Measurements from ENCODE around the gene NRXN3.

Gene NRXN3

GRCh38 chr14:78152201-78153063 lies 17.7 kb upstream of the NRXN3 start:
- H3K36me3 ChIP-seq (ENCODE audit: control insufficient read depth, insufficient read depth, low read length) = no peaks in the 10 kb centered on the region
- no peak overlapping the region for H3K27ac ChIP-seq (ENCODE audit: low read depth, low read length)
- no peak overlapping the region for H3K9ac ChIP-seq (ENCODE audit: low read length)
- no peaks in the 10 kb centered on the region for H3K27me3 ChIP-seq (ENCODE audit: control insufficient read depth, insufficient read depth, low read length)
- H3K4me3 ChIP-seq (ENCODE audit: low read length) = no peak overlapping the region
- no peaks in the 10 kb centered on the region for H3K4me1 ChIP-seq (ENCODE audit: control insufficient read depth, insufficient read depth, low read length)

GRCh38 chr14:78153064-78153341 lies 17.2 kb upstream of the NRXN3 start:
- Histone ChIP-seq H3K4me1 (ENCODE audit: control insufficient read depth, insufficient read depth, low read length) (no peaks in the 10 kb centered on the region), H3K4me3 (ENCODE audit: low read length) (no peak overlapping the region), H3K9ac (ENCODE audit: low read length) (no peak overlapping the region), H3K36me3 (ENCODE audit: control insufficient read depth, insufficient read depth, low read length) (no peaks in the 10 kb centered on the region), H3K27ac (ENCODE audit: low read depth, low read length) (no peak overlapping the region), H3K27me3 (ENCODE audit: control insufficient read depth, insufficient read depth, low read length) (no peaks in the 10 kb centered on the region)

- no peaks in the 10 kb centered on the region for H3K36me3 ChIP-seq (ENCODE audit: control insufficient read depth, insufficient read depth, low read length)
- no peaks in the 10 kb centered on the region for H3K4me1 ChIP-seq (ENCODE audit: control insufficient read depth, insufficient read depth, low read length)
- H3K27ac ChIP-seq (ENCODE audit: low read depth, low read length) = no peak overlapping the region
- no peak overlapping the region for H3K9ac ChIP-seq (ENCODE audit: low read length)
- no peak overlapping the region for H3K4me3 ChIP-seq (ENCODE audit: low read length)
- no peaks in the 10 kb centered on the region for H3K27me3 ChIP-seq (ENCODE audit: control insufficient read depth, insufficient read depth, low read length)
These were observed 15.3 kb upstream of the NRXN3 start for GRCh38 chr14:78154827-78155226.

- no peak overlapping the region for H3K27ac ChIP-seq (ENCODE audit: low read depth, low read length)
- no peak overlapping the region for H3K9ac ChIP-seq (ENCODE audit: low read length)
- no peaks in the 10 kb centered on the region for H3K27me3 ChIP-seq (ENCODE audit: control insufficient read depth, insufficient read depth, low read length)
- H3K36me3 ChIP-seq (ENCODE audit: control insufficient read depth, insufficient read depth, low read length) = no peaks in the 10 kb centered on the region
- no peak overlapping the region for H3K4me3 ChIP-seq (ENCODE audit: low read length)
- no peaks in the 10 kb centered on the region for H3K4me1 ChIP-seq (ENCODE audit: control insufficient read depth, insufficient read depth, low read length)
These were observed 14.0 kb upstream of the NRXN3 start for GRCh38 chr14:78156196-78156595.

GRCh38 chr14:78157494-78158437 lies 12.4 kb upstream of the NRXN3 start:
- H3K27me3 ChIP-seq (ENCODE audit: control insufficient read depth, insufficient read depth, low read length) = no peaks in the 10 kb centered on the region

GRCh38 chr14:78162202-78162601 lies 8.0 kb upstream of the NRXN3 start:
- H3K4me1 ChIP-seq (ENCODE audit: control insufficient read depth, insufficient read depth, low read length) = no peaks in the 10 kb centered on the region
- H3K27me3 ChIP-seq (ENCODE audit: control insufficient read depth, insufficient read depth, low read length) = no peaks in the 10 kb centered on the region
- no peak overlapping the region for H3K9ac ChIP-seq (ENCODE audit: low read length)
- no peak overlapping the region for H3K27ac ChIP-seq (ENCODE audit: low read depth, low read length)
- no peak overlapping the region for H3K4me3 ChIP-seq (ENCODE audit: low read length)
- no peaks in the 10 kb centered on the region for H3K36me3 ChIP-seq (ENCODE audit: control insufficient read depth, insufficient read depth, low read length)

More at GRCh38 chr14:78157494-78158437, 12.4 kb upstream of the NRXN3 start:
- Histone ChIP-seq H3K27ac (ENCODE audit: low read depth, low read length) (no peak overlapping the region), H3K36me3 (ENCODE audit: control insufficient read depth, insufficient read depth, low read length) (no peaks in the 10 kb centered on the region), H3K4me3 (ENCODE audit: low read length) (no peak overlapping the region), H3K4me1 (ENCODE audit: control insufficient read depth, insufficient read depth, low read length) (no peaks in the 10 kb centered on the region), H3K9ac (ENCODE audit: low read length) (no peak overlapping the region)

- Histone ChIP-seq H3K4me1 (ENCODE audit: control insufficient read depth, insufficient read depth, low read length) (no peaks in the 10 kb centered on the region), H3K36me3 (ENCODE audit: control insufficient read depth, insufficient read depth, low read length) (no peaks in the 10 kb centered on the region), H3K4me3 (ENCODE audit: low read length) (no peak overlapping the region), H3K27ac (ENCODE audit: low read depth, low read length) (no peak overlapping the region), H3K27me3 (ENCODE audit: control insufficient read depth, insufficient read depth, low read length) (no peaks in the 10 kb centered on the region), H3K9ac (ENCODE audit: low read length) (no peak overlapping the region)
These were observed 5.8 kb upstream of the NRXN3 start for GRCh38 chr14:78164226-78164853.

GRCh38 chr14:78172428-78172827 lies 2.3 kb downstream of the NRXN3 start:
- H3K4me1 ChIP-seq (ENCODE audit: control insufficient read depth, insufficient read depth, low read length) = no peaks in the 10 kb centered on the region
- H3K36me3 ChIP-seq (ENCODE audit: control insufficient read depth, insufficient read depth, low read length) = no peaks in the 10 kb centered on the region
- H3K4me3 ChIP-seq (ENCODE audit: low read length) = no peak overlapping the region
- no peaks in the 10 kb centered on the region for H3K27me3 ChIP-seq (ENCODE audit: control insufficient read depth, insufficient read depth, low read length)
- H3K27ac ChIP-seq (ENCODE audit: low read depth, low read length) = no peak overlapping the region
- no peak overlapping the region for H3K9ac ChIP-seq (ENCODE audit: low read length)

- Histone ChIP-seq H3K9ac (ENCODE audit: low read length) (no peak overlapping the region), H3K4me3 (ENCODE audit: low read length) (no peak overlapping the region), H3K27me3 (ENCODE audit: control insufficient read depth, insufficient read depth, low read length) (no peaks in the 10 kb centered on the region), H3K36me3 (ENCODE audit: control insufficient read depth, insufficient read depth, low read length) (no peaks in the 10 kb centered on the region), H3K27ac (ENCODE audit: low read depth, low read length) (no peak overlapping the region), H3K4me1 (ENCODE audit: control insufficient read depth, insufficient read depth, low read length) (no peaks in the 10 kb centered on the region)
These were observed 3.3 kb downstream of the NRXN3 start for GRCh38 chr14:78173346-78174035.

GRCh38 chr14:78175412-78175811 lies 5.2 kb downstream of the NRXN3 start:
- Histone ChIP-seq H3K4me3 (ENCODE audit: low read length) (no peak overlapping the region), H3K9ac (ENCODE audit: low read length) (no peak overlapping the region), H3K27me3 (ENCODE audit: control insufficient read depth, insufficient read depth, low read length) (no peaks in the 10 kb centered on the region), H3K36me3 (ENCODE audit: control insufficient read depth, insufficient read depth, low read length) (no peaks in the 10 kb centered on the region), H3K4me1 (ENCODE audit: control insufficient read depth, insufficient read depth, low read length) (no peaks in the 10 kb centered on the region), H3K27ac (ENCODE audit: low read depth, low read length) (no peak overlapping the region)

- no peaks in the 10 kb centered on the region for H3K4me1 ChIP-seq (ENCODE audit: control insufficient read depth, insufficient read depth, low read length)
- no peak overlapping the region for H3K9ac ChIP-seq (ENCODE audit: low read length)
- H3K27ac ChIP-seq (ENCODE audit: low read depth, low read length) = no peak overlapping the region
- no peaks in the 10 kb centered on the region for H3K27me3 ChIP-seq (ENCODE audit: control insufficient read depth, insufficient read depth, low read length)
- no peaks in the 10 kb centered on the region for H3K36me3 ChIP-seq (ENCODE audit: control insufficient read depth, insufficient read depth, low read length)
- no peak overlapping the region for H3K4me3 ChIP-seq (ENCODE audit: low read length)
These were observed 7.9 kb downstream of the NRXN3 start for GRCh38 chr14:78178071-78178470.

GRCh38 chr14:78178971-78179370 lies 8.8 kb downstream of the NRXN3 start:
- no peak overlapping the region for H3K4me3 ChIP-seq (ENCODE audit: low read length)
- no peaks in the 10 kb centered on the region for H3K4me1 ChIP-seq (ENCODE audit: control insufficient read depth, insufficient read depth, low read length)
- H3K27me3 ChIP-seq (ENCODE audit: control insufficient read depth, insufficient read depth, low read length) = no peaks in the 10 kb centered on the region
- no peak overlapping the region for H3K9ac ChIP-seq (ENCODE audit: low read length)
- H3K36me3 ChIP-seq (ENCODE audit: control insufficient read depth, insufficient read depth, low read length) = no peaks in the 10 kb centered on the region
- H3K27ac ChIP-seq (ENCODE audit: low read depth, low read length) = no peak overlapping the region
